HEK293 (cell line): ENCODE results near the gene ABCA2.

Experiments
- CTCF ChIA-PET: fragments of 350-600 bp; formaldehyde crosslinking; extraction: SDS; loops from one replicate; lab custom pipeline; 2021; ENCODE audit warnings: antibody characterized with exemption; lab: Yijun Ruan, JAX
- POLR2A ChIA-PET: fragments of 300-600 bp; formaldehyde crosslinking; extraction: SDS; loops from one replicate; lab custom pipeline; 2020; ENCODE audit warnings: antibody characterized with exemption, inconsistent platforms; lab: Yijun Ruan, JAX
- H3K27ac ChIP-seq: fragments of 200-500 bp; sonication (Bioruptor generic); 2 replicates; pipeline ENCODE4 v1.5.1; 2014; ENCODE audit warnings: low read depth, low read length, control low read depth, inconsistent platforms; ENCODE audit errors: extremely low read depth
- H3K36me3 ChIP-seq, 2 experiments: fragments of 200-500 bp in 1 of 2; sonication (Bioruptor generic) in 1 of 2; 1 replicate in 1 of 2; 2 replicates in 1 of 2; pipeline ENCODE4 v1.5.1; 2014 to 2017; ENCODE audit warnings: inconsistent platforms in 2 of 2, low read length in 2 of 2; ENCODE audit not compliant: control insufficient read depth in 2 of 2, insufficient read depth in 1 of 2
- H3K4me1 ChIP-seq: fragments of 200-500 bp; sonication (Bioruptor generic); 2 replicates; pipeline ENCODE4 v1.5.1; 2014; ENCODE audit warnings: mild to moderate bottlenecking, low read length, inconsistent platforms; ENCODE audit not compliant: control insufficient read depth, insufficient read depth
- H3K4me3 ChIP-seq: 2 replicates; pipeline ENCODE4 v1.5.1; 2011; ENCODE audit warnings: low read depth, mild to moderate bottlenecking, control low read depth, low read length, moderate library complexity
- H3K9me3 ChIP-seq: fragments of 200-500 bp; sonication (Bioruptor generic); 2 replicates; pipeline ENCODE4 v1.5.1; 2014; ENCODE audit warnings: low read depth, low read length, inconsistent platforms; ENCODE audit not compliant: control insufficient read depth, insufficient read depth
- EGR2 ChIP-seq: fragments of 450-650 bp; formaldehyde crosslinking; IDR thresholded peaks from 2 replicates; pipeline ENCODE4 v1.5.1; 2016; ENCODE audit warnings: low read depth, missing biosample characterization, missing genetic modification characterization
- GLI2 ChIP-seq: fragments of 450-650 bp; formaldehyde crosslinking; IDR thresholded peaks from 2 replicates; pipeline ENCODE4; 2017; ENCODE audit warnings: missing biosample characterization, missing genetic modification characterization, low read depth, borderline replicate concordance
- GLIS2 ChIP-seq: fragments of 450-650 bp; formaldehyde crosslinking; IDR thresholded peaks from 2 replicates; pipeline ENCODE4 v1.5.1; 2016; ENCODE audit warnings: missing biosample characterization, missing genetic modification characterization
- INSM2 ChIP-seq: fragments of 450-650 bp; formaldehyde crosslinking; IDR thresholded peaks from 2 replicates; pipeline ENCODE4 v1.5.1; 2016; ENCODE audit warnings: missing biosample characterization, missing genetic modification characterization
- SALL2 ChIP-seq: fragments of 450-650 bp; formaldehyde crosslinking; IDR thresholded peaks from 2 replicates; pipeline ENCODE4 v1.5.0; 2017; ENCODE audit warnings: missing biosample characterization, mild to moderate bottlenecking, missing genetic modification characterization, borderline replicate concordance
- SP2 ChIP-seq: fragments of 450-650 bp; formaldehyde crosslinking; IDR thresholded peaks from 2 replicates; pipeline ENCODE4 v1.5.1; 2016; ENCODE audit warnings: missing biosample characterization, missing genetic modification characterization
- YY2 ChIP-seq: fragments of 450-650 bp; formaldehyde crosslinking; IDR thresholded peaks from 2 replicates; pipeline ENCODE4 v1.5.1; 2016; ENCODE audit warnings: missing biosample characterization, missing genetic modification characterization
- ZFHX2 ChIP-seq: fragments of 450-650 bp; formaldehyde crosslinking; conservative IDR thresholded peaks from 2 replicates; pipeline ENCODE4 v1.5.1; 2016; ENCODE audit warnings: missing biosample characterization, missing genetic modification characterization
- ZIC2 ChIP-seq: fragments of 450-650 bp; formaldehyde crosslinking; IDR thresholded peaks from 2 replicates; pipeline ENCODE4 v1.5.1; 2016; ENCODE audit warnings: missing biosample characterization, missing genetic modification characterization
- ZNF146 ChIP-seq: fragments of 450-650 bp; formaldehyde crosslinking; IDR thresholded peaks from 2 replicates; pipeline ENCODE4 v1.5.1; 2016; ENCODE audit warnings: missing biosample characterization, missing genetic modification characterization
- ZNF155 ChIP-seq: fragments of 450-650 bp; formaldehyde crosslinking; IDR thresholded peaks from 2 replicates; pipeline ENCODE4 v1.5.1; 2016; ENCODE audit warnings: missing biosample characterization, missing genetic modification characterization
- ZNF184 ChIP-seq: fragments of 450-650 bp; IDR thresholded peaks from 2 replicates; pipeline ENCODE4 v1.5.1; 2018; ENCODE audit warnings: missing biosample characterization, mild to moderate bottlenecking, missing genetic modification characterization
- ZNF19 ChIP-seq: fragments of 450-650 bp; formaldehyde crosslinking; IDR thresholded peaks from 2 replicates; pipeline ENCODE4; 2016; ENCODE audit warnings: missing biosample characterization, missing genetic modification characterization, low read depth
- ZNF202 ChIP-seq: fragments of 450-650 bp; formaldehyde crosslinking; IDR thresholded peaks from 2 replicates; pipeline ENCODE4 v1.5.1; 2016; ENCODE audit warnings: missing biosample characterization, missing genetic modification characterization, borderline replicate concordance
- ZNF292 ChIP-seq: fragments of 450-650 bp; formaldehyde crosslinking; IDR thresholded peaks from 2 replicates; pipeline ENCODE4 v1.5.1; 2016; ENCODE audit warnings: low read depth, missing biosample characterization, missing genetic modification characterization, borderline replicate concordance
- ZNF335 ChIP-seq: fragments of 450-650 bp; formaldehyde crosslinking; conservative IDR thresholded peaks from 2 replicates; pipeline ENCODE4 v1.5.1; 2016; ENCODE audit warnings: missing biosample characterization, missing genetic modification characterization
- ZNF366 ChIP-seq: fragments of 450-650 bp; formaldehyde crosslinking; conservative IDR thresholded peaks from 2 replicates; pipeline ENCODE4 v1.5.1; 2016; ENCODE audit warnings: missing biosample characterization, missing genetic modification characterization
- ZNF416 ChIP-seq: fragments of 450-650 bp; formaldehyde crosslinking; IDR thresholded peaks from 2 replicates; pipeline ENCODE4 v1.5.1; 2016; ENCODE audit warnings: missing biosample characterization, missing genetic modification characterization
- ZNF449 ChIP-seq: fragments of 450-650 bp; formaldehyde crosslinking; IDR thresholded peaks from 2 replicates; pipeline ENCODE4 v1.5.1; 2017; ENCODE audit warnings: missing biosample characterization, mild to moderate bottlenecking, missing genetic modification characterization, moderate library complexity
- ZNF558 ChIP-seq: fragments of 450-650 bp; formaldehyde crosslinking; IDR thresholded peaks from 2 replicates; pipeline ENCODE4 v1.5.1; 2016; ENCODE audit warnings: missing biosample characterization, missing genetic modification characterization
- ZNF596 ChIP-seq: fragments of 450-650 bp; IDR thresholded peaks from 2 replicates; pipeline ENCODE4 v1.5.0; 2018; ENCODE audit warnings: missing biosample characterization, mild to moderate bottlenecking, missing genetic modification characterization, moderate library complexity
- ZNF660 ChIP-seq: fragments of 450-650 bp; IDR thresholded peaks from 2 replicates; pipeline ENCODE4 v1.5.1; 2018; ENCODE audit warnings: missing biosample characterization, mild to moderate bottlenecking, missing genetic modification characterization
- ZNF747 ChIP-seq: fragments of 450-650 bp; formaldehyde crosslinking; IDR thresholded peaks from 2 replicates; pipeline ENCODE4 v1.5.1; 2016; ENCODE audit warnings: missing biosample characterization, missing genetic modification characterization
- ZXDB ChIP-seq: fragments of 450-650 bp; formaldehyde crosslinking; IDR thresholded peaks from 2 replicates; pipeline ENCODE4 v1.5.1; 2016; ENCODE audit warnings: missing biosample characterization, missing genetic modification characterization
- TF ChIP-seq, protein P1 (sequence below): fragments of 450-650 bp; IDR thresholded peaks from 2 replicates; pipeline ENCODE4 v1.5.1; 2018; ENCODE audit warnings: missing biosample characterization, missing genetic modification characterization
- TF ChIP-seq, protein P2 (sequence below): fragments of 450-650 bp; formaldehyde crosslinking; IDR thresholded peaks from 2 replicates; pipeline ENCODE4 v1.5.1; 2016; ENCODE audit warnings: missing biosample characterization, missing genetic modification characterization
- TF ChIP-seq, protein P3 (sequence below): fragments of 450-650 bp; formaldehyde crosslinking; IDR thresholded peaks from 2 replicates; pipeline ENCODE4 v1.5.1; 2016; ENCODE audit warnings: missing biosample characterization, missing genetic modification characterization

Gene ABCA2

DNA sequence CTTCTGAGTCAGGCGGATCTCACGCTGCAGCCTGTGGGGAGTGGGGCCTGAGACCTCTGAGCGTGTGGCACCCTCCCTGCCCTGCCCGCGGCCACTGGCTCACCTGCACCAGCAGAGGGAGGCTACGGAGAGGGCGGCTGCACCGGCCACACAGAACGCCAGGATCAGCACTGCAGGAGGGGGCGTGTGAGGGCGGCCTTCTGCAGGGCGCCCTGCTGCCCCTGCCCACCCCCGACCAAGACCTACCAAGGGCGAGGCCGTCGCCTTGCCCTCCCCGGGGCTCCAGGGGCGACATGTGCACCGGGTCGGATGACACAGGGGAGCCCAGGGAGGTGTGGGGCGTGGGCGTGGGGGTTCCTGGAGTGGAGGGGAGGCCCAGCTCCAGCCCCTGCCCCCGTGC is 12.5 kb upstream of the ABCA2 start:
- Histone ChIP-seq H3K4me3 (no peak overlapping the region), H3K4me1 (peaks cover 5% of the 10 kb centered on the region; the same call in 1 of the 2 replicates), H3K9me3 (no peaks in the 10 kb centered on the region), H3K36me3 (peaks cover 0 to 30% of the 10 kb centered on the region in 2 experiments; a peak in 1 of 3 replicates), H3K27ac (no peak overlapping the region)
- POLR2A ChIA-PET, result no interaction called here
- CTCF ChIA-PET, result interaction anchor here (5.3 kb wide), 1 partner anchor 12 kb away, joined by 47 read pairs; the partner anchor contains the start of gene ABCA2
- TF ChIP-seq ZNF449 (tag by site-specific recombination) (no peak), ZNF416 (tag by site-specific recombination) (no peak), EGR2 (tag by site-specific recombination) (peak; percentile 54), ZNF146 (tag by site-specific recombination) (no peak), ZNF19 (tag by site-specific recombination) (no peak), ZFHX2 (peak; percentile 64), ZNF366 (no peak), ZNF596 (tag by site-specific recombination) (no peak)

DNA sequence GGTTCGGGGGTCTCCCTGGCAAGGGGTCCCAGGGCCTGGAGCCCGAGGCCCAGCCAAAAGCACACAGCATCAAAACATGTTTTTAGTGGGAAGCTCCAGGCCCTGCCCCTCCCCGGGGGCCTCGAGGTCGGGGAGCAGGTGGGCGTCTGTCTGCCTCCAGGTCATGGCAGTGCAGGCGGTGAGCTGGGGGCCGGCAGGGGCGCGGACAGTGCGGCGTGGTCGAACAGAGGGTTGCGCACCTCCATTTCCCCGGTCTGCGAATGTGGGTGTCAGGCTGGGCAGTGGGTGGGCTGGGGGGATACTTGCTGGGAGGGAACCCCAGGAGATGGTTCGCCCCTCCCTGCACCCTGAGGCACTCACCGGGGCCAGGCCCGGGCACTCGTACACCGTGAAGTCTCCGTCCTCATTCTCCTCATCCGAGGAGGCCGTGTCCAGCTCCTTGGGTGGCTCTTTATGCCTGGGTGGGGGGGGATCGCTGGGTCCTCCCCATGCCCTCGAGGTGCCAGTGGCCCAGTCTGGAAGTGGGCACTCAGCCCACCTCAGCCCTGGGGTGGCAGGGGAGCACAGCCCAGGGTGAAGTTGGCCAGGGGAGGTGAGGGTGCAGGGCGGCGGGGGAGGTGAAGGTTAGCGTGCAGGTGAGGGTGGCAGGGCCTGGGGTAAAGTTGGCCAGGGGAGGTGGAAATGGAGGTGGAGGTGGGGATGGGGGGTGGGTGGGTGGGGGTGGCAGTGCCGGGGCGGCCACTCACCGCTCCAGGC is 11.8 kb upstream of the ABCA2 start:
- ChIA-PET CTCF (interaction anchor here (0.6 to 2.5 kb wide), 3 partner anchors 11 to 28 kb away, joined by 5 to 24 read pairs (median 5); partner anchors contain the start of gene ABCA2), POLR2A (no interaction called here)
- Histone ChIP-seq H3K36me3 (peaks cover 0 to 30% of the 10 kb centered on the region in 2 experiments; a peak in 1 of 3 replicates), H3K4me1 (peaks cover 2% of the 10 kb centered on the region; the same call in 1 of the 2 replicates), H3K27ac (no peak overlapping the region), H3K9me3 (no peaks in the 10 kb centered on the region), H3K4me3 (no peak overlapping the region)
- TF ChIP-seq, protein P1, sequence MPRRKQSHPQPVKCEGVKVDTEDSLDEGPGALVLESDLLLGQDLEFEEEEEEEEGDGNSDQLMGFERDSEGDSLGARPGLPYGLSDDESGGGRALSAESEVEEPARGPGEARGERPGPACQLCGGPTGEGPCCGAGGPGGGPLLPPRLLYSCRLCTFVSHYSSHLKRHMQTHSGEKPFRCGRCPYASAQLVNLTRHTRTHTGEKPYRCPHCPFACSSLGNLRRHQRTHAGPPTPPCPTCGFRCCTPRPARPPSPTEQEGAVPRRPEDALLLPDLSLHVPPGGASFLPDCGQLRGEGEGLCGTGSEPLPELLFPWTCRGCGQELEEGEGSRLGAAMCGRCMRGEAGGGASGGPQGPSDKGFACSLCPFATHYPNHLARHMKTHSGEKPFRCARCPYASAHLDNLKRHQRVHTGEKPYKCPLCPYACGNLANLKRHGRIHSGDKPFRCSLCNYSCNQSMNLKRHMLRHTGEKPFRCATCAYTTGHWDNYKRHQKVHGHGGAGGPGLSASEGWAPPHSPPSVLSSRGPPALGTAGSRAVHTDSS (tag by site-specific recombination), result no peak
- TF ChIP-seq ZNF747 (tag by site-specific recombination), result no peak
- no peak for TF ChIP-seq SP2 (tag by site-specific recombination)
- no peak for TF ChIP-seq ZNF184
- no peak for TF ChIP-seq INSM2
- no peak for TF ChIP-seq GLI2 (tag by site-specific recombination)
- no peak for TF ChIP-seq ZNF292 (tag by site-specific recombination)
- TF ChIP-seq GLIS2, result peak; percentile 11; the same call in 1 of the 2 replicates
- no peak for TF ChIP-seq SALL2 (tag by site-specific recombination)
- TF ChIP-seq ZNF660 (tag by site-specific recombination), result no peak
- TF ChIP-seq ZNF155 (tag by site-specific recombination), result no peak
- TF ChIP-seq ZFHX2, result peak; percentile 35; the same call in 1 of the 2 replicates
- TF ChIP-seq, protein P2, sequence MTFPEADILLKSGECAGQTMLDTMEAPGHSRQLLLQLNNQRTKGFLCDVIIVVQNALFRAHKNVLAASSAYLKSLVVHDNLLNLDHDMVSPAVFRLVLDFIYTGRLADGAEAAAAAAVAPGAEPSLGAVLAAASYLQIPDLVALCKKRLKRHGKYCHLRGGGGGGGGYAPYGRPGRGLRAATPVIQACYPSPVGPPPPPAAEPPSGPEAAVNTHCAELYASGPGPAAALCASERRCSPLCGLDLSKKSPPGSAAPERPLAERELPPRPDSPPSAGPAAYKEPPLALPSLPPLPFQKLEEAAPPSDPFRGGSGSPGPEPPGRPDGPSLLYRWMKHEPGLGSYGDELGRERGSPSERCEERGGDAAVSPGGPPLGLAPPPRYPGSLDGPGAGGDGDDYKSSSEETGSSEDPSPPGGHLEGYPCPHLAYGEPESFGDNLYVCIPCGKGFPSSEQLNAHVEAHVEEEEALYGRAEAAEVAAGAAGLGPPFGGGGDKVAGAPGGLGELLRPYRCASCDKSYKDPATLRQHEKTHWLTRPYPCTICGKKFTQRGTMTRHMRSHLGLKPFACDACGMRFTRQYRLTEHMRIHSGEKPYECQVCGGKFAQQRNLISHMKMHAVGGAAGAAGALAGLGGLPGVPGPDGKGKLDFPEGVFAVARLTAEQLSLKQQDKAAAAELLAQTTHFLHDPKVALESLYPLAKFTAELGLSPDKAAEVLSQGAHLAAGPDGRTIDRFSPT, result peak; percentile 48; the same call in 1 of the 2 replicates
- TF ChIP-seq, protein P3, sequence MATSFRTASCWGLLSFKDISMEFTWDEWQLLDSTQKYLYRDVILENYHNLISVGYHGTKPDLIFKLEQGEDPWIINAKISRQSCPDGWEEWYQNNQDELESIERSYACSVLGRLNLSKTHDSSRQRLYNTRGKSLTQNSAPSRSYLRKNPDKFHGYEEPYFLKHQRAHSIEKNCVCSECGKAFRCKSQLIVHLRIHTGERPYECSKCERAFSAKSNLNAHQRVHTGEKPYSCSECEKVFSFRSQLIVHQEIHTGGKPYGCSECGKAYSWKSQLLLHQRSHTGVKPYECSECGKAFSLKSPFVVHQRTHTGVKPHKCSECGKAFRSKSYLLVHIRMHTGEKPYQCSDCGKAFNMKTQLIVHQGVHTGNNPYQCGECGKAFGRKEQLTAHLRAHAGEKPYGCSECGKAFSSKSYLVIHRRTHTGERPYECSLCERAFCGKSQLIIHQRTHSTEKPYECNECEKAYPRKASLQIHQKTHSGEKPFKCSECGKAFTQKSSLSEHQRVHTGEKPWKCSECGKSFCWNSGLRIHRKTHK (tag by site-specific recombination), result no peak
- TF ChIP-seq ZNF335 (tag by site-specific recombination), result no peak
- no peak for TF ChIP-seq ZNF202 (tag by site-specific recombination)
- TF ChIP-seq ZNF558, result no peak
- TF ChIP-seq YY2 (tag by site-specific recombination), result no peak
- no peak for TF ChIP-seq ZIC2
- TF ChIP-seq ZXDB, result no peak
